CD4-positive, alpha-beta T cell treated with Interleukin-6 for 4 hours (primary cell): ENCODE measurements around the gene SRMS.
"Not testable (repeated sequence)": the region's sequence is repeated elsewhere in the genome, so short reads cannot be mapped to it uniquely, and the experiment has no call there.

Experiments
- DNase-seq: peaks from one replicate; pipeline ENCODE4 v3.0.0-alpha.2; 2020; ENCODE audit warnings: mixed read lengths

Gene SRMS

GRCh38 chr20:63565021-63565698 is 17.6 kb upstream of the SRMS start:
- no peak for DNase-seq

- DNase-seq: no peak
Observed at GRCh38 chr20:63564036-63564810, 16.7 kb upstream of the SRMS start.

- no peak for DNase-seq
Observed at GRCh38 chr20:63563225-63563935, 15.8 kb upstream of the SRMS start.

GRCh38 chr20:63562461-63563224 is 15.1 kb upstream of the SRMS start:
- no peak for DNase-seq

GRCh38 chr20:63561624-63562396 is 14.3 kb upstream of the SRMS start:
- DNase-seq: no peak

- DNase-seq: no peak
Observed at GRCh38 chr20:63560856-63561609, 13.5 kb upstream of the SRMS start.

GRCh38 chr20:63560333-63560805 is 12.8 kb upstream of the SRMS start:
- DNase-seq: no peak

- not testable (repeated sequence) for DNase-seq
Observed at GRCh38 chr20:63559485-63560332, 12.2 kb upstream of the SRMS start.

- DNase-seq: no peak
Observed at GRCh38 chr20:63558804-63559484, 11.4 kb upstream of the SRMS start.

GRCh38 chr20:63557481-63557891 is 9.9 kb upstream of the SRMS start:
- no peak for DNase-seq

GRCh38 chr20:63556873-63557478 is 9.4 kb upstream of the SRMS start:
- no peak for DNase-seq

GRCh38 chr20:63555661-63556381 is 8.3 kb upstream of the SRMS start:
- DNase-seq: no peak

GRCh38 chr20:63554361-63555278 is 7.1 kb upstream of the SRMS start:
- DNase-seq: peak; percentile 14

- peak; percentile 67 for DNase-seq
Observed at GRCh38 chr20:63553933-63554290, 6.4 kb upstream of the SRMS start, which contains the start of gene FNDC11. TSS of gene FNDC11 (plus strand) at chr20:63554159. CDS start at chr20:63555664, 1,505 bp downstream.

- peak; percentile 86 for DNase-seq
Observed at GRCh38 chr20:63553251-63553932, 5.8 kb upstream of the SRMS start.

GRCh38 chr20:63552481-63553249 is 5.1 kb upstream of the SRMS start:
- peak; percentile 72 for DNase-seq
